SK-N-SH (cell line): Measurements from ENCODE around the gene TTC39C. TPM values are rescaled to one million over a fixed set of nuclear protein-coding genes. Genes with fewer than 3 reads are reported as not detected.

ENCODE experiments used
- CTCF ChIA-PET: fragments of 300-600, 350-600 bp; formaldehyde crosslinking; extraction: SDS; loops from one replicate; lab custom pipeline; 2021; lab: Yijun Ruan, JAX
- POLR2A ChIA-PET: fragments of 350-600 bp; sonication (Branson Sonifier 250); formaldehyde crosslinking; extraction: SDS; loops from one replicate; lab custom pipeline; 2020; ENCODE audit warnings: antibody characterized with exemption, inconsistent platforms; lab: Yijun Ruan, JAX
- DNase-seq: peaks from one replicate; pipeline ENCODE4 v3.0.0; 2012
- H2AFZ ChIP-seq: fragments of 200-600 bp; sonication (generic); 2 replicates; pipeline ENCODE4 v1.8.1; 2016; ENCODE audit warnings: antibody characterized with exemption, mild to moderate bottlenecking, low read depth
- H3F3A ChIP-seq: fragments of 200-600 bp; sonication (generic); replicated peaks from 2 replicates; pipeline ENCODE3; 2016; ENCODE audit warnings: antibody characterized with exemption, mild to moderate bottlenecking; ENCODE audit not compliant: insufficient read depth
- H3K27ac ChIP-seq, 2 experiments: fragments of 200-500 bp in 1 of 2; fragments of 200-600 bp in 1 of 2; sonication (Bioruptor generic) in 1 of 2; sonication (generic), shearing (Covaris generic) in 1 of 2; 2 replicates each; pipeline versions ENCODE4 v1.5.1 to v1.6.1; 2014 to 2016; ENCODE audit warnings: low read depth in 2 of 2, inconsistent platforms in 1 of 2, low read length in 1 of 2, mild to moderate bottlenecking in 1 of 2, mixed read lengths in 1 of 2
- H3K27me3 ChIP-seq: fragments of 200-600 bp; sonication (generic), shearing (Covaris generic); 2 replicates; pipeline ENCODE4 v1.6.1; 2016; ENCODE audit warnings: mixed run types; ENCODE audit not compliant: insufficient read depth
- H3K36me3 ChIP-seq, 2 experiments: fragments of 200-500 bp in 1 of 2; fragments of 200-600 bp in 1 of 2; sonication (Bioruptor generic) in 1 of 2; sonication (generic) in 1 of 2; replicated peaks in 1 of 2; 2 replicates each; pipeline versions ENCODE3 to v1.5.1; 2014 to 2016; ENCODE audit warnings: low read length in 1 of 2, mild to moderate bottlenecking in 1 of 2; ENCODE audit not compliant: insufficient read depth in 2 of 2, control insufficient read depth in 1 of 2
- H3K4me1 ChIP-seq, 2 experiments: fragments of 200-500 bp in 1 of 2; fragments of 200-600 bp in 1 of 2; sonication (Bioruptor generic) in 1 of 2; sonication (generic), shearing (Covaris generic) in 1 of 2; 2 replicates each; pipeline versions ENCODE4 v1.5.1 to v1.6.1; 2014 to 2016; ENCODE audit warnings: low read depth in 1 of 2, low read length in 1 of 2, mixed run types in 1 of 2; ENCODE audit not compliant: insufficient read depth in 2 of 2, control insufficient read depth in 1 of 2
- H3K4me2 ChIP-seq: fragments of 200-600 bp; sonication (generic), shearing (Covaris generic); 2 replicates; pipeline ENCODE4 v1.6.1; 2017; ENCODE audit warnings: mixed run types
- H3K4me3 ChIP-seq, 2 experiments: fragments of 200-500 bp in 1 of 2; fragments of 200-600 bp in 1 of 2; sonication (Bioruptor generic) in 1 of 2; sonication (generic), shearing (Covaris generic) in 1 of 2; 2 replicates each; pipeline versions ENCODE4 v1.5.1 to v1.8.1; 2014 to 2016; ENCODE audit warnings: low read depth in 2 of 2, inconsistent platforms in 1 of 2, low read length in 1 of 2, mild to moderate bottlenecking in 1 of 2, mixed read lengths in 1 of 2, moderate library complexity in 1 of 2
- H3K79me2 ChIP-seq: fragments of 200-600 bp; sonication (generic); 2 replicates; pipeline ENCODE4 v1.8.1; 2017; ENCODE audit warnings: mild to moderate bottlenecking; ENCODE audit not compliant: insufficient read depth
- H3K9ac ChIP-seq: fragments of 200-600 bp; sonication (generic); 2 replicates; pipeline ENCODE4 v1.6.1; 2017; ENCODE audit warnings: mixed run types
- H3K9me2 ChIP-seq: fragments of 200-600 bp; sonication (generic); 2 replicates; pipeline ENCODE4 v1.6.1; 2017; ENCODE audit warnings: mixed run types
- H3K9me3 ChIP-seq: fragments of 200-600 bp; sonication (generic); 2 replicates; pipeline ENCODE4 v1.6.1; 2017; ENCODE audit warnings: mixed run types, mild to moderate bottlenecking, moderate library complexity
- H4K20me1 ChIP-seq: fragments of 200-600 bp; sonication (generic); 2 replicates; pipeline ENCODE4 v1.6.1; 2017; ENCODE audit warnings: mild to moderate bottlenecking, mixed run types; ENCODE audit not compliant: insufficient read depth
- EZH2phosphoT487 ChIP-seq: fragments of 200-600 bp; sonication (generic); IDR thresholded peaks from 2 replicates; pipeline ENCODE4 v1.6.1; 2017; ENCODE audit warnings: low read depth, mixed run types, mild to moderate bottlenecking, antibody characterized with exemption, moderate library complexity, borderline replicate concordance
- FOSL2 ChIP-seq: IDR thresholded peaks from 2 replicates; pipeline ENCODE4 v1.4.0; 2012; ENCODE audit warnings: low read depth, mild to moderate bottlenecking, moderate library complexity, borderline replicate concordance
- RAD21 ChIP-seq: IDR thresholded peaks from 2 replicates; pipeline ENCODE4 v1.6.1; 2012; ENCODE audit warnings: mild to moderate bottlenecking, low read length
- RFX5 ChIP-seq: IDR thresholded peaks from 2 replicates; pipeline ENCODE4 v1.6.1; 2012; ENCODE audit warnings: mild to moderate bottlenecking, improper control_type of control experiment, low read length
- RXRA ChIP-seq: IDR thresholded peaks from 2 replicates; pipeline ENCODE4 v1.4.0; 2012; ENCODE audit warnings: low read depth, mild to moderate bottlenecking, borderline replicate concordance
- TAF1 ChIP-seq: IDR thresholded peaks from 2 replicates; pipeline ENCODE4 v1.6.1; 2012; ENCODE audit warnings: low read depth, mild to moderate bottlenecking, low read length, moderate library complexity, borderline replicate concordance
- TEAD4 ChIP-seq: IDR thresholded peaks from 2 replicates; pipeline ENCODE4 v1.4.0; 2012; ENCODE audit warnings: mild to moderate bottlenecking, borderline replicate concordance; ENCODE audit not compliant: insufficient read depth
- YY1 ChIP-seq: IDR thresholded peaks from 2 replicates; pipeline ENCODE4 v1.4.0; 2012; ENCODE audit warnings: low read depth, mild to moderate bottlenecking
- WGBS: methylation state at CpG from one replicate; pipeline ENCODE4 v1.1.6; 2017; ENCODE audit warnings: low lambda C conversion rate; 5-methylcytosine and 5-hydroxymethylcytosine counted together
- polyA plus RNA-seq, 3 experiments: library from polyadenylated mRNA; depleted of rRNA; stranded (reverse); fragments of >200 nt; gene quantifications; 2 replicates each; pipeline ENCODE4 v1.2.3, GENCODE V29; 2012
- TF ChIP-seq, protein P1 (sequence below): IDR thresholded peaks from 2 replicates; pipeline ENCODE4; 2012

The TTC39C gene
- polyA plus RNA-seq, 1 of the 3 experiments (the other 2 are of a cell fraction): 8.6 TPM

DNA sequence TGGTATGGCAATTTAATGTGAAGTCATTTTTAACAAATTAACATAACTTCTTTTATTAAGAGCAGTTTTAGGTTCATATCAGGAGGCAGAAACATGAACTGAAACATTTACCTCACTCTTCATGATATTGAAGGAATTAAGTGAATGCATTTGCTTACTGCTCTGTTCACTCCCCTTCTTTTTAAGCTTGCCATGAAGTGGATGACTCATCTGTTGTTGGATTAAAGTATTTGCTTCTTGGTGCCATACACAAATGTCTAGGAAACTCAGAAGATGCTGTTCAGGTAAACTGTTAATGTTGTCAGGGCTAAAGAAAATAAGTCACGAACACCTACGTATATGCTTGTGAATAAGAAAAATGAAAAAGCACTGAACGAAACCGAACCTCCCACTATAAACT lies 114.1 kb downstream of the TTC39C start:
- no peak overlapping the region for H3K4me2 ChIP-seq
- H3K9ac ChIP-seq: no peak overlapping the region
- H3K9me3 ChIP-seq: no peaks in the 10 kb centered on the region
- peaks cover 7% of the 10 kb centered on the region for H3F3A ChIP-seq
- no peak overlapping the region for H3K4me3 ChIP-seq
- peak; percentile 20; the same call in 1 of the 2 replicates for TF ChIP-seq FOSL2
- TF ChIP-seq TAF1: no peak
- TF ChIP-seq, all 33 proteins: peak for 1
- DNase-seq: no peak
- H3K9me2 ChIP-seq: no peaks in the 10 kb centered on the region
- no peaks in the 10 kb centered on the region for H4K20me1 ChIP-seq
- ChIA-PET CTCF (interaction anchor here (1.3 kb wide), 1 partner anchor 9 kb away, joined by 4 read pairs; no protein-coding TSS in a partner anchor), POLR2A (no interaction called here)
- H3K36me3 ChIP-seq: peaks cover 12 to 32% of the 10 kb centered on the region in 2 experiments
- H2AFZ ChIP-seq: no peak overlapping the region
- H3K27me3 ChIP-seq: no peaks in the 10 kb centered on the region
- H3K4me1 ChIP-seq: no peaks in the 10 kb centered on the region
- H3K27ac ChIP-seq: no peak overlapping the region
- WGBS: 99% methylated on average over 4 of the region's 4 CpGs
- no peaks in the 10 kb centered on the region for H3K79me2 ChIP-seq

- no peak overlapping the region for H3K4me2 ChIP-seq
- no peak overlapping the region for H3K9ac ChIP-seq
- CTCF ChIA-PET: no interaction called here
- no peaks in the 10 kb centered on the region for H3K9me3 ChIP-seq
- H3K4me1 ChIP-seq: no peaks in the 10 kb centered on the region
- WGBS: 70% methylated on average over 2 of the region's 2 CpGs
- H3K79me2 ChIP-seq: no peaks in the 10 kb centered on the region
- H3K4me3 ChIP-seq: no peak overlapping the region
- no peak for DNase-seq
- peaks cover 7% of the 10 kb centered on the region for H3F3A ChIP-seq
- H3K36me3 ChIP-seq: peaks cover 14 to 29% of the 10 kb centered on the region in 2 experiments
- TF ChIP-seq RFX5: no peak
- no peak for TF ChIP-seq EZH2phosphoT487
- TF ChIP-seq RAD21: no peak
- TF ChIP-seq YY1: no peak
- TF ChIP-seq TEAD4: no peak
- TF ChIP-seq, protein P1, sequence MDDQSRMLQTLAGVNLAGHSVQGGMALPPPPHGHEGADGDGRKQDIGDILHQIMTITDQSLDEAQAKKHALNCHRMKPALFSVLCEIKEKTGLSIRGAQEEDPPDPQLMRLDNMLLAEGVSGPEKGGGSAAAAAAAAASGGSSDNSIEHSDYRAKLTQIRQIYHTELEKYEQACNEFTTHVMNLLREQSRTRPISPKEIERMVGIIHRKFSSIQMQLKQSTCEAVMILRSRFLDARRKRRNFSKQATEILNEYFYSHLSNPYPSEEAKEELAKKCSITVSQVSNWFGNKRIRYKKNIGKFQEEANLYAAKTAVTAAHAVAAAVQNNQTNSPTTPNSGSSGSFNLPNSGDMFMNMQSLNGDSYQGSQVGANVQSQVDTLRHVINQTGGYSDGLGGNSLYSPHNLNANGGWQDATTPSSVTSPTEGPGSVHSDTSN: no peak
- no peak overlapping the region for H2AFZ ChIP-seq
- no peaks in the 10 kb centered on the region for H3K27me3 ChIP-seq
- no peaks in the 10 kb centered on the region for H4K20me1 ChIP-seq
- POLR2A ChIA-PET: no interaction called here
- no peak overlapping the region for H3K27ac ChIP-seq
- H3K9me2 ChIP-seq: no peaks in the 10 kb centered on the region
Observed at GRCh38 chr18:24130494-24130893, 115.9 kb downstream of the TTC39C start.

DNA sequence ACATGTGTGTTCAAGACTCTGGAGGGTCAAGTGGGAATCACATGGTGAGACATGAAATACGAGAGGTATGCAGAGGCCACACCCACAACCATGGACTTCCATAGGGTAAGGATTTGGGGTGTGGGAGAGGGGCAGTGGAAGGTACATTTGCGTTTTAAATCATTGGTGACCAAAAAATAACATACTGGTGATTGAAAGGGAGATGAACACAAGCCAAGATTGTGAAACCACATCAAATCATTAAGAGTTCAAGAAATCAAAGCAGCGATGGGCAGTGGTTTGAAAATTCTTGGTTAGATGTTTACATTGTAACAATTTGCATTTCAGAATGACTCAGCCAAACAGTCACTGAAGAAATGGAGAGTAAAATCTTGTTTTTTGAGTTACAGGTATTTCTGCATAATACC lies 122.4 kb downstream of the TTC39C start:
- 85% methylated on average over 3 of the region's 3 CpGs for WGBS
- no peak overlapping the region for H3K4me3 ChIP-seq
- POLR2A ChIA-PET: no interaction called here
- H3K4me2 ChIP-seq: no peak overlapping the region
- DNase-seq: no peak
- CTCF ChIA-PET: interaction anchor here (1.0 kb wide), 1 partner anchor 352 kb away, joined by 4 read pairs; no protein-coding TSS in a partner anchor
- no peaks in the 10 kb centered on the region for H3K9me2 ChIP-seq
- peaks cover 14% of the 10 kb centered on the region for H3K79me2 ChIP-seq
- H3K9ac ChIP-seq: no peak overlapping the region
- H3K27me3 ChIP-seq: no peaks in the 10 kb centered on the region
- H4K20me1 ChIP-seq: no peaks in the 10 kb centered on the region
- H3F3A ChIP-seq: peaks cover 7% of the 10 kb centered on the region
- no peaks in the 10 kb centered on the region for H3K9me3 ChIP-seq
- H3K4me1 ChIP-seq: peaks cover 0 to 4% of the 10 kb centered on the region in 2 experiments; a peak in 1 of 4 replicates
- no peak for TF ChIP-seq RXRA
- no peak overlapping the region for H3K27ac ChIP-seq
- H3K36me3 ChIP-seq: peaks cover 14 to 17% of the 10 kb centered on the region in 2 experiments
- no peak overlapping the region for H2AFZ ChIP-seq
